HepG2 (cell line): Measurements from ENCODE around the gene ASB9.

Experiments used
- CTCF ChIP-seq: sonication (generic); formaldehyde crosslinking; IDR thresholded peaks from 2 replicates; pipeline ENCODE4 v1.5.0; 2020; ENCODE audit warnings: mild to moderate bottlenecking, missing genetic modification reagents, moderate library complexity
- HDAC2 ChIP-seq: sonication (generic); formaldehyde crosslinking; IDR thresholded peaks from 2 replicates; pipeline ENCODE4 v1.4.0; 2020; ENCODE audit warnings: missing genetic modification reagents
- JUND ChIP-seq: sonication (generic); formaldehyde crosslinking; IDR thresholded peaks from 2 replicates; pipeline ENCODE4 v1.8.0; 2022; ENCODE audit warnings: mild to moderate bottlenecking, missing genetic modification reagents
- PHF5A ChIP-seq: IDR thresholded peaks from one replicate; pipeline ENCODE4 v1.6.1; 2018; ENCODE audit warnings: low read depth, missing genetic modification reagents; ENCODE audit not compliant: unreplicated experiment
- SAP130 ChIP-seq: IDR thresholded peaks from 2 replicates; pipeline ENCODE4 v1.6.1; 2016; ENCODE audit warnings: low read depth
- SP2 ChIP-seq: sonication (generic); formaldehyde crosslinking; IDR thresholded peaks from 2 replicates; pipeline ENCODE4 v1.5.1; 2020; ENCODE audit warnings: mild to moderate bottlenecking, missing genetic modification reagents
- ZBTB40 ChIP-seq, 2 experiments: fragments of 450-650 bp in 1 of 2; sonication (generic) in 1 of 2; formaldehyde crosslinking in 1 of 2; IDR thresholded peaks; 2 replicates each; pipeline versions ENCODE4 v1.6.1 to v1.8.0; 2016 to 2022; ENCODE audit warnings: antibody characterized with exemption in 1 of 2, mild to moderate bottlenecking in 1 of 2, missing genetic modification reagents in 1 of 2
- ZBTB43 ChIP-seq: sonication (generic); formaldehyde crosslinking; conservative IDR thresholded peaks from 2 replicates; pipeline ENCODE4 v1.4.0; 2020; ENCODE audit warnings: missing genetic modification reagents

GRCh38 chrX:15242899-15243555 lies 26.9 kb downstream of the ASB9 start:
- peak; percentile 44 for TF ChIP-seq CTCF
- TF ChIP-seq ZBTB43 (CRISPR knock-in tag): no peak
- TF ChIP-seq JUND (CRISPR knock-in tag): no peak
- no peak for TF ChIP-seq PHF5A
- TF ChIP-seq SP2 (CRISPR knock-in tag): no peak
- no peak for TF ChIP-seq HDAC2 (CRISPR knock-in tag)
- no peak for TF ChIP-seq ZBTB40 (IDR thresholded peaks at IDR 0.05)
- TF ChIP-seq ZBTB40 (CRISPR knock-in tag; IDR thresholded peaks at IDR 0.05): no peak
- no peak for TF ChIP-seq SAP130
